Measurements from ENCODE around the gene VPS13D. TPM values are rescaled to one million over a fixed set of nuclear protein-coding genes. Genes with fewer than 3 reads are reported as not detected.

The VPS13D gene
- total and polyA plus RNA-seq, 4 donors, result 10.2 to 68.3 (median 12.6) TPM

- TF ChIP-seq FOXA1 (IDR thresholded peaks at IDR 0.05), result no peak
- TF ChIP-seq HNF4G (IDR thresholded peaks at IDR 0.05), result no peak
- TF ChIP-seq ZBTB33 (IDR thresholded peaks at IDR 0.05), result no peak
- no peak for TF ChIP-seq SP1 (IDR thresholded peaks at IDR 0.05)
- TF ChIP-seq RXRA (IDR thresholded peaks at IDR 0.05), result no peak
- no peak for TF ChIP-seq TAF1 (conservative IDR thresholded peaks at IDR 0.05)
- TF ChIP-seq GABPA (IDR thresholded peaks at IDR 0.05 in 1 of 2, conservative IDR thresholded peaks at IDR 0.05 in 1 of 2), result no peak
- TF ChIP-seq EGR1 (IDR thresholded peaks at IDR 0.05; ENCODE audit: low read depth in 2 of 2), result no peak
- TF ChIP-seq FOXA2 (IDR thresholded peaks at IDR 0.05), result no peak
- no peak for TF ChIP-seq JUND (IDR thresholded peaks at IDR 0.05)
- no peak for TF ChIP-seq HNF4A (conservative IDR thresholded peaks at IDR 0.05)
These were observed 54.7 kb downstream of the VPS13D start (continued) for GRCh38 chr1:12284486-12284885.

- no peaks in the 10 kb centered on the region for H3K9me3 ChIP-seq (ENCODE audit: control insufficient read depth in 4 of 4, low read length in 3 of 4)
- H3K27ac ChIP-seq (ENCODE audit: low read depth in 1 of 2, low read length in 2 of 2), result no peak overlapping the region
- WGBS, result 94% methylated on average over 5 of the region's 5 CpGs
- H3K9ac ChIP-seq (ENCODE audit: low read depth in 1 of 2, low read length in 2 of 2), result no peak overlapping the region
- peaks cover 4 to 30% (median 27%) of the 10 kb centered on the region in 4 donors for H3K36me3 ChIP-seq (ENCODE audit: control insufficient read depth in 4 of 4, insufficient read depth in 3 of 4, low read depth in 1 of 4, low read length in 3 of 4)
- no peak for DNase-seq (ENCODE audit: low spot score)
- TF ChIP-seq NR2F2 (IDR thresholded peaks at IDR 0.05) (no peak), TAF1 (conservative IDR thresholded peaks at IDR 0.05) (no peak), JUND (IDR thresholded peaks at IDR 0.05) (no peak), CTCF (IDR thresholded peaks at IDR 0.05; ENCODE audit: low read depth, low read length, missing input control) (no peak), HNF4G (IDR thresholded peaks at IDR 0.05) (no peak), YY1 (IDR thresholded peaks at IDR 0.05) (no peak), HNF4A (conservative IDR thresholded peaks at IDR 0.05) (no peak)
- no peaks in the 10 kb centered on the region for H3K4me1 ChIP-seq (ENCODE audit: control insufficient read depth in 4 of 4, insufficient read depth in 4 of 4, low read length in 3 of 4)
- H3K27me3 ChIP-seq (ENCODE audit: control insufficient read depth in 4 of 4, insufficient read depth in 4 of 4, low read length in 3 of 4), result no peaks in the 10 kb centered on the region
- H3K4me3 ChIP-seq (ENCODE audit: low read depth in 1 of 3, low read length in 3 of 3), result no peak overlapping the region
These were observed 55.8 kb downstream of the VPS13D start for GRCh38 chr1:12285496-12286143.

GRCh38 chr1:12287869-12288268, 58.0 kb downstream of the VPS13D start:
- no peak overlapping the region for H3K27ac ChIP-seq (ENCODE audit: low read depth in 1 of 2, low read length in 2 of 2)
- no peak for DNase-seq (ENCODE audit: low spot score)
- WGBS, result 87% methylated on average over 3 of the region's 3 CpGs
- H3K36me3 ChIP-seq (ENCODE audit: control insufficient read depth in 4 of 4, insufficient read depth in 3 of 4, low read depth in 1 of 4, low read length in 3 of 4), result peaks cover 6 to 30% (median 28%) of the 10 kb centered on the region in 4 donors
- TF ChIP-seq CTCF (IDR thresholded peaks at IDR 0.05; ENCODE audit: low read depth, low read length, missing input control) (no peak), JUND (IDR thresholded peaks at IDR 0.05) (no peak), RAD21 (IDR thresholded peaks at IDR 0.05) (no peak), NR2F2 (IDR thresholded peaks at IDR 0.05) (no peak), ZBTB33 (IDR thresholded peaks at IDR 0.05) (no peak), ATF3 (IDR thresholded peaks at IDR 0.05) (no peak), HNF4A (conservative IDR thresholded peaks at IDR 0.05) (no peak), RXRA (IDR thresholded peaks at IDR 0.05) (no peak), EGR1 (IDR thresholded peaks at IDR 0.05; ENCODE audit: low read depth in 2 of 2) (no peak), MAX (IDR thresholded peaks at IDR 0.05) (no peak), HNF4G (IDR thresholded peaks at IDR 0.05) (no peak), FOXA2 (IDR thresholded peaks at IDR 0.05) (no peak)
- no peaks in the 10 kb centered on the region for H3K9me3 ChIP-seq (ENCODE audit: control insufficient read depth in 4 of 4, low read length in 3 of 4)
- H3K4me1 ChIP-seq (ENCODE audit: control insufficient read depth in 4 of 4, insufficient read depth in 4 of 4, low read length in 3 of 4), result no peaks in the 10 kb centered on the region
- H3K27me3 ChIP-seq (ENCODE audit: control insufficient read depth in 4 of 4, insufficient read depth in 4 of 4, low read length in 3 of 4), result no peaks in the 10 kb centered on the region
- no peak overlapping the region for H3K4me3 ChIP-seq (ENCODE audit: low read depth in 1 of 3, low read length in 3 of 3)
- no peak overlapping the region for H3K9ac ChIP-seq (ENCODE audit: low read depth in 1 of 2, low read length in 2 of 2)

All from liver (tissue), 9 donors.